NCI-H226 (cell line): ENCODE results near the gene FANK1.

ENCODE experiments used
- DNase-seq: peaks from one replicate; pipeline ENCODE4 v3.0.0-alpha.2; 2015

FANK1 gene

DNA sequence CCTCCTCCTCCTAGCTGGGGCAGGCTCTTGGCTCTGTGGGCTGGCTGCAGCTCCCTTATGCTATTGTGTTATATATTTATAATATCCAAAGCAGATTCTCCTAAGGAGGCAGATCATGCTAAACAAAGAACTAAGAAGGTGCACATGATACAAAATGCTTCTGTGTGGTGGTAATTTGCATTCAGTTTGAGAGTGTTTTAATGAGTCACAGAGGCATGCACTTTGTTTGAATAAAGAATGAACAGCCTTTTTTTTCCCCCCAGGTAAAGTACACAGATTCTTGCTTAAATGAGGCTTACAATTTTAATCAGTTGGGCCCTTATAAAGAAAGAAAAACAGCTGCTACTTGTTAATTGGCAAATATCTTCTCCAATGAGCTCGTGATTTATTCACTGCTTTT lies 95.0 kb downstream of the FANK1 start:
- no peak for DNase-seq

GRCh38 chr10:125992254-125992653 lies 95.9 kb downstream of the FANK1 start:
- DNase-seq, result no peak

DNA sequence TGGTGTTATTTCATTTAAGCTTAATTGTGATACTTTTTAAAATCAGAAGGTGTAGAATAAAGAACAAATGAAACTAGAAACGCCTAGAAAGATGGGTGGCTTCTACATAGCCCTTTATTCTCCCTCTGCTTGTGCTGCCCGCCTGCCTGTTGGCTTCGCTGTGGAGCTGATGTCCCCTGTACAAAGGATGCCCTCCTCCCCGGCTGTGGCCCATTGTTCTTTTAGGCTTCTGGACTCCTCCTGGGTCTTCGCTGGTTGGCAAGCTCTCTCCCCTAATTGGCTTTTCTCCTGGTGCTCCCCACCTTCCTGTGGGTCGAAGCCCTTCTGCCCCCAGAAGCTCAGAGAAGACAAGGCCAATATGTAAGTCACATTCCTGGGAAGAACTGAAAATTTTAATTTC lies 98.2 kb downstream of the FANK1 start:
- DNase-seq, result no peak

- no peak for DNase-seq
These were observed 99.5 kb downstream of the FANK1 start for GRCh38 chr10:125995726-125996304.

DNA sequence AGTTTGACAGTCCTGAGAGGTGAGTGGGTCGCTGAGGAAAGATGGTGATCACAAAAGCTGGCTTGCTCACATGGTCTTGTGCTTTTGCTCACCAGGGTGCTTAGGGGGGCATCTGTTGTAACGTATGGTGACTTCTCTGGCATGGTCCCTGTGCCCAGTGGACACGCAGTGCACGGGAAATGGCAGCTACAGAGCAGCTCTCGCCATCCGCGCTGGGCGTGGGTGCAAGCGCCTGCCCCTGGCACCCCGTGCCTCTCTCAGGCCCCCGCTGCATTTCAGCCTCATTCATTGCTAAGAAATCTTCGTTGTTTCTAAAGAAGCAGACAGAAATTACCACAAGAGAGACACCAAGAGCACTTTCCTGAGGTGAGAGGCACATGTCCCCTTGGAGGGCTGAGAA lies 101.2 kb downstream of the FANK1 start:
- DNase-seq, result no peak

DNA sequence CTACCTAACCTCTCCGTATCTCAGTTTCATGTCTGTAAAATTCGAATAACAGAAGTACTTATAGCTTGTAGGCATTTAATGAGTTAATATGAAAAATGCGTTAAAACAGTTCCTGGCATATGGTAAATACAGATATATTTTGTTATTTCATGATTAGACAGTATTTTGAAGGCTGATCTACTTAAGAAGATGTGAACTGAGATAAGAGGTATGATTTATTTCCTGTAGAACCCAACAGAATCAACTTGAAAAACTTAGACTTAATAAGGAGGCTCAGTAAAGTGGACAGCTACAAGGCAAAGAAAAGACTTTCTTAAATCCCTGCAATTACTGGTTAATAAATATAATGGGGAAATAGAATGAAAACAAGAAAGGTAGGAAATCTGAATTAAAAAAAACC lies 103.3 kb downstream of the FANK1 start:
- no peak for DNase-seq

DNA sequence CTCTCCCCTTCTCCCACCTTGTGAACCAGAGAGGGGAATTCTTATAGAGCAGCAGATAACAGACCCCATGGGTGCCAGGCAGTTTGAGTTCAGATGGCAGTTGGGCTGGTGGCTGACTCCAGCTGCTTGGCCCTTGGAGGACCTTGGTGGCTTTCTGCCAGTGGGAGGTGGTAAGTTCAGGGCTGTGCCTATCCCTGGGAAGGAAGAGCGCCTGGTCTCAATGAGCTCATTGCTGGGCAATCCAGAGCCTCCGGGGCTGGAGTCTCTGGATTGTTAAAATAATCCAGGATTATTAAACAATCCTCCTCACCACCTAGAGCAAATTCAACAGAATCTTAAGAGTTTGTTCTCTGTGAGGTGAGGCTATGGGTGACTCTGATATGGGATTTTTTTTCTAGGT lies 105.2 kb downstream of the FANK1 start:
- peak; percentile 25 for DNase-seq

DNA sequence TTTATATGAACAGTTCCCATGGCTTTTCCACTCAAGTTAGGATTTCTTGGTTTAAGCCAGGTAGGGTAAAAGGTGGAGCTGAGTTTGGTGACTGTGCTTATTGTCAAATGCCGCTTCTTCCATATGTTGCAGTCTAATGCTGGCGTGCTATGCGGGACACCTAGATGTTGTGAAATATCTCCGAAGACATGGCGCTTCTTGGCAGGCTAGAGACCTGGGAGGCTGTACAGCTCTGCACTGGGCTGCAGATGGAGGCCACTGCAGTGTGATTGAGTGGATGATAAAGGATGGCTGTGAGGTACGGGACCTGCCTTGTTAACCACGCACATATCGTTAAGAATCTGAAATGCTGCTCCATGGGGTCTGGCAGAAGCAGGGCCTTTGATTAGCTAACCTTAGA lies 108.4 kb downstream of the FANK1 start:
- DNase-seq, result no peak

DNA sequence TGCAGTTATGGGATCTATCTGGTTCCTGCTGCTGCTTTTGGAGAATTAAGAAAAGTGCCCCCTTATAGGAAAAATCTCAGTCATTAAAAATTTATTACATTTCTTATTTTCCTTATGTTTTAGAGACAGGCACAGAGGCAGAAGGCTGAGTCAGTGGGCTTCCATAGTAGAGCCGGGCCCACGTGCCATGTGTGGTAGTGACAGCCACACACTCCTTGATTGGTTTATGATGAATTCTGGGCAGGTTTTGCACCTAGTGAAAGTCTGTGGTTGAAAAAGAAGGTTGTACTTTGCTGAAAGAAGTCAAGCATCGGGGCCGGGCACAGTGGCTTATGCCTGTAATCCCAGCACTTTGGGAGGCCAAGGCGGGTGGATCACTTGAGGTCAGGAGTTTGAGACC lies 109.9 kb downstream of the FANK1 start:
- DNase-seq, result no peak

DNA sequence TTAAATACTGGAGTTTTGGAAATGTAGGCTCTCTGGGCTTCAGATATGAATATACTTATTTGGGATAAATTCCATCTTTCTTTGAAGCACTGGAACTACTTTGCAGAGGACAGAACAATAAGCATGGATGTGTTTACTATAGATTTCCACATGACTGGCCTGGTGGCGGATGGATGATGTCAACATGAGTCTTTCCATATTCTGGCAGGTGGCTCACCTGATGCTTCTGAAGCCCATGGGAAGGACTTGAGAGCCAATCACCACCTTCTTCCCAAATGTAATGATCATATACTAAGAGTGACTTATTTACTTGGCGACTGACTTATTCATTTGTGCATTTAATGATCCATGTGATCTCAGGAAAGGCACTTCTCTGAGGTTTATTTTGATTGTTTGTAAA lies 110.5 kb downstream of the FANK1 start:
- no peak for DNase-seq

DNA sequence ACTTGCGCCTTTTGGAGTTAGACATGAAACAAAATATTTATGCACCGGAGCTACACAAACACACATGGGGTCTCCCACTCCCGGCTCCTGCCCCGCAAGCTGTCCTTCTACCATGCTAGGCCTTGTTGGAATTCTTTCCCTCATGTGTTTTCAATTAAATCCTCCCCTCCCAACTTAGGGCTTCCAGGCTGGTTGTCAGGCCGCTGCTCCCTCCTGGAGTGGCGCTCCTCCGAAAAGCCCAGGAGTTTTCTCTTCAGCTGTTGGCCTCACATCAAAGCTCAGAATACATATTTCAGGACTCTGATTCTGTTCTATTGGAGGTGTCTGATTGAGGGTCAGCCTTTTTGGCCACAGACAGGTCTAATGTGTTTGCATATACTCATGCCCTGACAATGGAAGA lies 113.3 kb downstream of the FANK1 start:
- DNase-seq, result no peak

GRCh38 chr10:126011995-126012394 lies 115.6 kb downstream of the FANK1 start:
- DNase-seq, result no peak

- peak; percentile 2 for DNase-seq
These were observed 116.1 kb downstream of the FANK1 start for GRCh38 chr10:126012485-126012884.

GRCh38 chr10:126013489-126014281 lies 117.3 kb downstream of the FANK1 start:
- DNase-seq, result peak; percentile 36

- no peak for DNase-seq
These were observed 117.9 kb downstream of the FANK1 start for GRCh38 chr10:126014309-126014708.

GRCh38 chr10:126015413-126015812 lies 119.0 kb downstream of the FANK1 start:
- DNase-seq, result no peak

DNA sequence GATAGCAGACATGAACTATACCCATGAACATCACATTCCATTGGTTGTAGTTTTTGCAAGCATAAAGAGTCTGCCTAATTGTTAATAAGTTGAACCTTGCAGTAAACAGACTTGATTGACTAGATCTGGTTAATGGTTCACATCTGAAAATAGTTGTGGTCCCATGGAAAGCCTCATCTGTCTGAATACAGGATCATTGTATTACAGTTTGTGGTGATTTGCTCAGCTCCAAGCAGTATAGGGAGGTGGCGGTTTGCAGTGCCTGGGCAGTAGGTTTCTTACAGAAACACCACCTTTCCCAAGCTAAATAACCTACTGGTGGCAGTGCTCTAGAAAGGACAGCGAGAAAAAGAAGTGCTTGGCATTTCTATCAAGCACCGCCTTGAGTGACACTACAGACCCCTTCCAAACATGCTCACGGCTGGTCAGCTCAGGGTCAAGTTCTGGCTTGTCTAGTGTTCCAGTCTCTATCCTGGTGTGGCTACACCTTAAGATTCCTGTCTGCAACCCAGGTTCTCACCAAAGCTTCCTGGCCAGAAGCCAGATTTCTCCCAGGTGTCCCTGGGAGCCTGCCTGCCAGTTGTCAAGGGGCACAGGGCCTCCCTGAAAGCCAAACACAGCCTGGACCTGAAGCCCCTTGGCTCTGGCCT lies 119.9 kb downstream of the FANK1 start:
- no peak for DNase-seq

DNA sequence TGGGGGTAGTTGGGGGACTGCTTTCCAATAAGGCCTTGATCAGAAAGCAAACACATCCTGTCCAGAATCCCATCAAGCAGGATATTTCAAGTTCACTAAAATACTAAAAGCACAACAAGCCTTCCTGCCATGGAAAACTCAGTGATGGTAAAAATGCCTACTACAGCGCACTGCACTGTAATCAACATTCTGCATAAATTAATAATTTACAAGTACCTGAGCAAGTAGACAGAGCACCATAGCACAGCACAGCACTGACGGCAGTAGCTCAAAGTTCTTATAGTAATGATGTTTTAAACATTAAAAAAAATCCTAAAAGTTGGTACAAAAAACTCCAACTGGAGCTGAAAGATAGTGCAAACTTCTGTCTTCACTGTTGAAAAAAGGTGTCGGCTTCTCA lies 120.5 kb downstream of the FANK1 start:
- DNase-seq, result no peak

DNA sequence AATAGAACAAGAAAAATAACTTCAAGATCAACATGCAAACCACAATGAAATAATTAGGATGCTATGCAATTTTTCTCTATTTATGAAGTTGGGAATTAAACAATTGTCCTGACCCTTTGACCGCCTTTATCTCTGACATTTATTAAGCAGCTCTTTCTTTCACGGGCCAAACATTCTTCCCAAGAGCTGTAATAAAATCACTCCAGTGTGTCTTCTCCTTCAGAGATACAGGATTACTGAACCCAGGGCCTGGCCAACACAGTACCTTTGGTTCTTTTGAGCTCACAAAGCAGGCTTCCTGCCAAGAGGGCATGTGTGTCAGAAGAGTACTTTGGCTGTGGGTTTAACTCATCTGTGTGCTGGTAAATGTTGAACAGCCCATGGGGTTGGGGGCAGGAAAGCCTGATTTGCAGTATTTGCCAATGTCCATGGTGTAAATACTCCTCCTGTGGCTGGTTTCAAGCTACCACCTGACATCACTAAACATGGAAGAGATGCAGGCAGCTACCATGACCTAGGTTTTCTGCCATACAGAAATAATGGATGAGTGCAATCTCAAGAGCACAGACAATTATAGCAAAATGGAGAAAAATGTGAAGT lies 121.7 kb downstream of the FANK1 start:
- DNase-seq, result peak; percentile 31

DNA sequence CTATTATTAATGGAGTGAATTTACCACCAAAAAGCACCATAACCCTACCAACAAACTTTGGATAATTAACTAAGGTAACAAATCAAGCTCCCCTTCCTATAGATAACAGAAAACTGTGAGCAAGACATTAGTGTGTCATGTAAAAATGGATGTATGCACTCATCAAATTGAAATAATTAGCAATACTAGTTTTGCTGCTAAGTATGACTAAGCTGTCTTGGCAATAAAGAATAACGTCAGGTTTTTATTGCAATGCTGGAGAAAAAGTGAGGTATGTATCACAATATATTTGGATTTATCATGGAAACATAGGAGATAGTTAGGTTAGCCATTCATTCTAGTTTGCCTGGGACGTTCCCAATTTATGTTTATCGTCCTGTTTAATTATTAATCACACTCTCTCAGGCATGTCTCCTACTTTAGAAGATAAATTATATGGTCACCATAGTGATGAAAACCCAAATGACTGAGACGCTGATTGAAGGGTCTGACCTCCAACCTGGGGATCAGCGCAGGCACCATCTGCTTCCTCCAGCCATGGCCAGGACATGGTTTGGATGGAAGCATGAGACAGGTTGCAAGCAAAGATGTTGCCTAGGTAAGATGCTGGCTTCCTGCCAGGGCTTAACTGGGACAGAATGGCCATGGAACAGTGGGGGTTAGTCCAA lies 125.6 kb downstream of the FANK1 start:
- DNase-seq, result no peak

DNA sequence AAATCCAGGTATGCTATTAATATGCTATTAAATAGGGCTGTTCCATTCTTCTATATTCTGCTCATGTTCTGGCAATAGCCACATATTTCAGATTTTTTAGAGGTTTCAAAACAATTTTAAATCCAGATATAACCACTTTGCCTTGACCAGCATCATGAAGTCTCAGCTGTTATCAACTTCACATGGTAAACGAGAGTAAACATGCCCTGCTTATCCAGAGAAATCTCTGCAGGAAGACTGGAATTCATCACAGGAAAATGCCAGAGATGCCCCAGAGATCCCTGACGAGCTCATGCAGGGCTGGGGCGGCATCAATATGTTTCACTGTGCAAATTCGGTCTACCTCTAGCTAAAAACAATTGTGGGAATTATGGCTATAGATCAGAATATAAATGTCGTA lies 126.5 kb downstream of the FANK1 start:
- no peak for DNase-seq

GRCh38 chr10:126027692-126028091 lies 131.3 kb downstream of the FANK1 start:
- no peak for DNase-seq

DNA sequence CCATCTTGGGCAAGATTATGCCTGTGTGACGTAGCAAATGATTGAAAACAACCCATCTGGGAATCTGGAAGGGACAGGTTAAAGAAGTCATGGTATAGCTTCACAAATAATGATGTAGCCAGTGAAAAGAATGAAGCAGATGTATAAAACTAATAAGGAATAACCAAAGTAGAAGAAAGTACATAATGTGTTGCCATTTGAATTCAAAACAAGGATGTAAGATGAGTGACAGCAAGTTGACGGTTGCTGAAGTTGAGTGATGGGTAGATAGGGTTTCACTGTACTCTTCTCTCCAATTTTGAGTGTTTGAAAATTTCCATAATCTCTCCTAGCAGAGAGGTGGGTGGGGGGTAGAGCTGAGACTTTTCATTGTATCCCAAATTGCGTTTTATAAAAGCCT lies 133.6 kb downstream of the FANK1 start:
- DNase-seq, result no peak
